GM23338 (cell line): Measurements from ENCODE around the gene RASIP1. TPM values are rescaled to one million over a fixed set of nuclear protein-coding genes. Genes with fewer than 3 reads are reported as not detected.
A peak's percentile ranks its signal among the peaks of the same experiment; 100 is the strongest.

Experiments used
- ATAC-seq: fragments of 200-7000 bp; cut with Tn5 transposase; 3 replicates; pipeline ENCODE4 v1.9.1; 2020
- DNase-seq: peaks from one replicate; pipeline ENCODE4 v3.0.0-alpha.2; 2015; ENCODE audit warnings: low spot score
- H2AFZ ChIP-seq: fragments of 200-600 bp; sonication (generic); 2 replicates; pipeline ENCODE4 v1.8.0; 2016; ENCODE audit warnings: antibody characterized with exemption, mild to moderate bottlenecking, moderate library complexity
- H3F3A ChIP-seq: fragments of 200-600 bp; sonication (generic); replicated peaks from 2 replicates; pipeline ENCODE4 v1.8.0; 2017; ENCODE audit warnings: antibody characterized with exemption, mixed run types, low read depth
- H3K27ac ChIP-seq: fragments of 200-600 bp; sonication (generic); 2 replicates; pipeline ENCODE4 v1.6.1; 2016; ENCODE audit warnings: low read depth
- H3K27me3 ChIP-seq: fragments of 200-600 bp; sonication (generic); 2 replicates; pipeline ENCODE4 v1.8.0; 2016; ENCODE audit warnings: mild to moderate bottlenecking, mixed run types, moderate library complexity; ENCODE audit not compliant: insufficient read depth
- H3K36me3 ChIP-seq: fragments of 200-600 bp; sonication (generic); 2 replicates; pipeline ENCODE4 v1.8.0; 2016; ENCODE audit warnings: mild to moderate bottlenecking; ENCODE audit not compliant: insufficient read depth
- H3K4me1 ChIP-seq: fragments of 200-600 bp; sonication (generic); 2 replicates; pipeline ENCODE4 v1.8.0; 2016; ENCODE audit warnings: mild to moderate bottlenecking, moderate library complexity; ENCODE audit not compliant: insufficient read depth
- H3K4me2 ChIP-seq: fragments of 200-600 bp; sonication (generic); 2 replicates; pipeline ENCODE4 v1.7.1; 2017; ENCODE audit warnings: mixed run types
- H3K4me3 ChIP-seq: fragments of 200-600 bp; sonication (generic); 2 replicates; pipeline ENCODE4 v1.6.1; 2016; ENCODE audit warnings: mixed run types
- H3K79me2 ChIP-seq: fragments of 200-600 bp; sonication (generic); replicated peaks from 2 replicates; pipeline ENCODE4 v1.8.0; 2017; ENCODE audit warnings: mild to moderate bottlenecking; ENCODE audit not compliant: insufficient read depth
- H3K9me2 ChIP-seq: fragments of 200-600 bp; sonication (generic); 2 replicates; pipeline ENCODE4 v1.8.0; 2017; ENCODE audit not compliant: insufficient read depth
- H4K20me1 ChIP-seq: fragments of 200-600 bp; sonication (generic); replicated peaks from 2 replicates; pipeline ENCODE4 v1.8.0; 2017; ENCODE audit warnings: mild to moderate bottlenecking; ENCODE audit not compliant: insufficient read depth
- H3K27ac Mint-ChIP-seq: 2 replicates; pipeline ENCODE4 v1.8.0; 2020; ENCODE audit warnings: inconsistent platforms, mild to moderate bottlenecking, moderate library complexity, mixed read lengths
- H3K27me3 Mint-ChIP-seq: 3 replicates; pipeline ENCODE4 v1.8.0; 2022; ENCODE audit warnings: low read depth, mild to moderate bottlenecking, moderate library complexity, mixed read lengths, inconsistent platforms; ENCODE audit not compliant: insufficient read depth, poor library complexity
- H3K36me3 Mint-ChIP-seq: 3 replicates; pipeline ENCODE4 v1.8.0; 2021; ENCODE audit warnings: low read depth, mild to moderate bottlenecking, inconsistent platforms, moderate library complexity, mixed read lengths
- H3K4me1 Mint-ChIP-seq: 3 replicates; pipeline ENCODE4 v1.8.0; 2020; ENCODE audit warnings: mild to moderate bottlenecking, inconsistent platforms, mixed read lengths
- H3K4me3 Mint-ChIP-seq: 3 replicates; pipeline ENCODE4 v1.8.0; 2021; ENCODE audit warnings: moderate library complexity, mild to moderate bottlenecking, inconsistent platforms, mixed read lengths
- H3K9me3 Mint-ChIP-seq: 3 replicates; pipeline ENCODE4 v1.8.0; 2020; ENCODE audit warnings: moderate library complexity, mild to moderate bottlenecking, inconsistent platforms, mixed read lengths
- CREB1 ChIP-seq: fragments of 250-450 bp; sonication (Bioruptor Pico); IDR thresholded peaks from 2 replicates; pipeline ENCODE4 v1.5.0; 2020; ENCODE audit warnings: low read depth, mild to moderate bottlenecking, moderate library complexity
- CTCF ChIP-seq, 2 experiments: fragments of 200-600 bp in 1 of 2; sonication (generic) in 1 of 2; conservative IDR thresholded peaks; 2 replicates each; pipeline versions ENCODE4 v1.5.1 to v1.6.1; 2016 to 2017; ENCODE audit warnings: antibody characterized with exemption in 2 of 2, low read depth in 2 of 2, mild to moderate bottlenecking in 2 of 2, moderate library complexity in 1 of 2
- EZH2 ChIP-seq: fragments of 200-600 bp; sonication (generic); IDR thresholded peaks from one replicate; pipeline ENCODE4 v1.8.0; 2017; ENCODE audit warnings: antibody characterized with exemption, mild to moderate bottlenecking, low read depth; ENCODE audit not compliant: unreplicated experiment
- JUNB ChIP-seq: IDR thresholded peaks from one replicate; pipeline ENCODE4 v1.6.1; 2016; ENCODE audit warnings: antibody characterized with exemption; ENCODE audit not compliant: unreplicated experiment
- POLR2AphosphoS5 ChIP-seq: IDR thresholded peaks from 2 replicates; pipeline ENCODE4 v1.6.1; 2016; ENCODE audit warnings: antibody characterized with exemption, low read depth
- REST ChIP-seq: IDR thresholded peaks from one replicate; pipeline ENCODE4 v1.6.1; 2018; ENCODE audit warnings: antibody characterized with exemption; ENCODE audit not compliant: unreplicated experiment
- polyA plus RNA-seq: library from polyadenylated mRNA; unstranded; fragments of >200 nt; fragmentation: Nextera tagmentation; extraction: Ambion mirVana; gene quantifications from 2 replicates; pipeline ENCODE4 v1.2.1, GENCODE V29; 2016
- total RNA-seq: library from RNA; depleted of rRNA; stranded (reverse); fragments of >200 nt; shearing (Covaris generic); gene quantifications from 2 replicates; pipeline ENCODE4 v1.2.3, GENCODE V29; 2014
- TF ChIP-seq, protein P1 (sequence below): IDR thresholded peaks from 2 replicates; pipeline ENCODE4 v1.6.1; 2016; ENCODE audit warnings: antibody characterized with exemption

The RASIP1 gene
- total and polyA plus RNA-seq, 2 experiments from 2014 or later: 9.2 to 14.8 TPM

GRCh38 chr19:48752496-48753365 lies 12.3 kb upstream of the RASIP1 start, which contains the start of gene FUT1:
Gene FUT1 (minus strand): TSS chr19:48752641. CDS start chr19:48751281, 1,360 bp downstream.
- Mint-ChIP-seq H3K27me3 (peaks cover 42% of the 10 kb centered on the region), H3K4me1 (peaks cover 49% of the 10 kb centered on the region), H3K4me3 (peak within 1 kb of the TSS; percentile 93), H3K9me3 (no peaks in the 10 kb centered on the region; the same call in none of the 3 replicates), H3K27ac (peak within 1 kb of the TSS; percentile 90), H3K36me3 (peaks cover 43% of the 10 kb centered on the region)
- Histone ChIP-seq H3K4me1 (peaks cover 40% of the 10 kb centered on the region), H3K36me3 (0 out of 2 replicates have a peak, but pooled peaks cover 6% of the 10 kb centered on the region), H3K4me3 (peak within 1 kb of the TSS; percentile 98), H3K27me3 (no peaks in the 10 kb centered on the region), H3F3A (peaks cover 17% of the 10 kb centered on the region; the same call in 1 of the 2 replicates), H2AFZ (peak within 1 kb of the TSS; percentile 87), H3K79me2 (peaks cover 36% of the 10 kb centered on the region), H3K27ac (peak within 1 kb of the TSS; percentile 98), H3K9me2 (no peaks in the 10 kb centered on the region), H4K20me1 (peaks cover 11% of the 10 kb centered on the region; the same call in 1 of the 2 replicates), H3K4me2 (peak within 1 kb of the TSS; percentile 100)
- ATAC-seq (peak; percentile 85), DNase-seq (peak; percentile 98)
- TF ChIP-seq, protein P1, sequence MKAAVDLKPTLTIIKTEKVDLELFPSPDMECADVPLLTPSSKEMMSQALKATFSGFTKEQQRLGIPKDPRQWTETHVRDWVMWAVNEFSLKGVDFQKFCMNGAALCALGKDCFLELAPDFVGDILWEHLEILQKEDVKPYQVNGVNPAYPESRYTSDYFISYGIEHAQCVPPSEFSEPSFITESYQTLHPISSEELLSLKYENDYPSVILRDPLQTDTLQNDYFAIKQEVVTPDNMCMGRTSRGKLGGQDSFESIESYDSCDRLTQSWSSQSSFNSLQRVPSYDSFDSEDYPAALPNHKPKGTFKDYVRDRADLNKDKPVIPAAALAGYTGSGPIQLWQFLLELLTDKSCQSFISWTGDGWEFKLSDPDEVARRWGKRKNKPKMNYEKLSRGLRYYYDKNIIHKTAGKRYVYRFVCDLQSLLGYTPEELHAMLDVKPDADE: peak; percentile 53; the same call in 1 of the 2 replicates
- TF ChIP-seq REST (peak; percentile 12), CTCF (conservative IDR thresholded peaks at IDR 0.05; ENCODE audit: low read depth in 2 of 2) (peak in 1 of 2 experiments; percentile 31; a peak in 2 of 4 replicates), JUNB (no peak), POLR2AphosphoS5 (peak; percentile 82), CREB1 (peak; percentile 86), EZH2 (no peak)
